ENCODE data around the gene ERBIN.

The ERBIN gene

DNA sequence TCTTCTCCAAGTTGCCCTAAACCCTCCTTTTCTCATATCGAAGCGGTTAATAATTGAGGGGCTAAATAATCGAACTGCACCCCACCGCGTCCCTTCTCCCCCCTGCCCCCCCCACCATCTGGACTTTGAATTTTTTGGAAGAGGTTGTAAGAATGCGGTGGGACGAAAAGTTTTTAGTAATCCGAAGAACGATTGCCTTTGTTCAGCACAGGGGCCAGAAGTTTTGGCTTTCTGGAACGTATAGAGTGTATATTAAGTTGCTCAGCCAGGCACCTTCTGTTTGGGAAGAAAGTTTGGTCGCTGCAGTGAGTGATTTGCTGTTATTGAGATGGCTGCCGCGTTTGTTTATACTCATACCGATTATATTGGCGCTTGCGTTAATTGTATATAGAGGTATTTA is 518 bp downstream of the ERBIN start:
- H3K9ac ChIP-seq (ENCODE audit: insufficient read length, low read depth), result peak overlapping the region; percentile 91
- peak overlapping the region; percentile 76 for H3K4me3 ChIP-seq (ENCODE audit: insufficient read length, low read depth)
- H3K9me3 ChIP-seq (ENCODE audit: insufficient read depth, low read length), result no peaks in the 10 kb centered on the region
- peaks cover 18% of the 10 kb centered on the region for H3K27me3 ChIP-seq (ENCODE audit: insufficient read depth, insufficient read length)
- no peak for TF ChIP-seq ZNF274 (IDR thresholded peaks at IDR 0.05; ENCODE audit: low read depth, low read length)
- no peak for TF ChIP-seq YY1 (IDR thresholded peaks at IDR 0.05; ENCODE audit: insufficient read depth, insufficient read length)
- TF ChIP-seq SUZ12 (IDR thresholded peaks at IDR 0.05; ENCODE audit: extremely low read depth, insufficient read depth, insufficient read length), result no peak
- H3K4me1 ChIP-seq (ENCODE audit: insufficient read depth, insufficient read length), result no peaks in the 10 kb centered on the region
- DNase-seq (ENCODE audit: low read depth, low spot score), result no peak
- peaks cover 10% of the 10 kb centered on the region for H3K36me3 ChIP-seq (ENCODE audit: insufficient read depth, insufficient read length, low read length)

DNA sequence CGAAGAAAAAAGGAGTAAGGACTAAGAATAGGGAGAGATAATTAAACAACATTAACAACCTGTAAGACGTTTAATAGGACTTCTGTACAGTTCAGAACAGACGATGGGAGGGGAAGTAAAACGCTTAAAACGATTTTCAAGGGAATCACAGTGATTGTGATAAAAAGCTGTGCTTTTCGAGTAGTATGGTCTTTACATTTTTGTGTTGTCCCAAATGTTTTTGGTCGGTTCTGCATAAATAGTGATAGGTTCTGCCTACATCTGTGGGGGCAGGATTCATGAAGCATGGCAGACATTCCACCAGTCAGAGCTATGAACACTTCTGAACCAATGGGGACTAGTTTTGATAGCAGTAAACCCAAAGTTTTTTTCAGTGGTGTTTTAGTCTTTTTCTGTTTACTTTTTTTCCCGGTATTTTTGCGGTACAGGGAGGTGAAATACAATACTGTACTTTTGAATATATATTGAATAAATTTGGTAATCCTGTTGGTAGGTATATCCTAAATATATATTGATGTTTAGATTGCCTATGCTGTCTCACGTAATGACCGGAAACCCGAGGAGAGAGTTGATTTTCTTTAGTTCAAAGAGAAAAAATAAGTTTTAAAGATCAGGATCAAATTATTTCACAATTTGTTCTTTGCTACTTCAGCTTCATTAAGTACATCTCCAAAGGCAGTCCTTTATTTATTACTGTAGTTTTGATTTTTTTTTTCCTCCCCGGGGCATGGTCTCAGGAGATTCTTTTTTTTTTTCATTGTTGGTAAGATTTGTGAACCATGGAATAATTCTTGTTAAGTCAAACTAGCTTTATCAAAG is 1.3 kb downstream of the ERBIN start:
- no peak for DNase-seq (ENCODE audit: low read depth, low spot score)
- H3K4me1 ChIP-seq (ENCODE audit: insufficient read depth, insufficient read length), result no peaks in the 10 kb centered on the region

DNA sequence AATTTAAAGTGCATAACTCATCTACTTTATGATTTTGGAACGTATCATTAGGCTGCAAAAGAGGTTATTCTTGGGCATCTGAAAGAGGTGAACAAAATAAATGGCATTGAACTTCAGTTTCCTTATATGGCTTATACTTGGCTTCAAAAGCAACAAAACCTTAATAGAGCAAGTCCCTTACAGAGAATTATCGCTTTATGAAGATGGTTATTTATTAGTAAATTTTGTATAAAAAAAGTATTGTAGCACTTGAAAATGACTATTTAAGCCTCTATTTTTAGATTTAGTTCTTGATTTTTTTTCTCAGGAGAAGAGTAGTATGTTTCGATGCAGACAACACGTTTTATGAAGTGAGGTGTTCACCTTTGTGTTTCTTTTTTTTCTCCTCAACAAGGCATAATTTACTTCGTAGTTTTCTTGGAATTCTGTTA is 2.0 kb downstream of the ERBIN start:
- no peak for DNase-seq (ENCODE audit: low read depth, low spot score)
- H3K9me3 ChIP-seq (ENCODE audit: insufficient read depth, low read length), result no peaks in the 10 kb centered on the region
- no peak overlapping the region for H3K9ac ChIP-seq (ENCODE audit: insufficient read length, low read depth)
- peaks cover 10% of the 10 kb centered on the region for H3K36me3 ChIP-seq (ENCODE audit: insufficient read depth, insufficient read length, low read length)
- TF ChIP-seq SUZ12 (IDR thresholded peaks at IDR 0.05; ENCODE audit: extremely low read depth, insufficient read depth, insufficient read length) (no peak), YY1 (IDR thresholded peaks at IDR 0.05; ENCODE audit: insufficient read depth, insufficient read length) (no peak), ZNF274 (IDR thresholded peaks at IDR 0.05; ENCODE audit: low read depth, low read length) (no peak)
- peak overlapping the region; percentile 76 for H3K4me3 ChIP-seq (ENCODE audit: insufficient read length, low read depth)
- peaks cover 15% of the 10 kb centered on the region for H3K27me3 ChIP-seq (ENCODE audit: insufficient read depth, insufficient read length)
- H3K4me1 ChIP-seq (ENCODE audit: insufficient read depth, insufficient read length), result no peaks in the 10 kb centered on the region

More for the DNA sequence above, 1.3 kb downstream of the ERBIN start:
- Histone ChIP-seq H3K27me3 (ENCODE audit: insufficient read depth, insufficient read length) (peaks cover 18% of the 10 kb centered on the region), H3K36me3 (ENCODE audit: insufficient read depth, insufficient read length, low read length) (peaks cover 10% of the 10 kb centered on the region), H3K9me3 (ENCODE audit: insufficient read depth, low read length) (no peaks in the 10 kb centered on the region), H3K4me3 (ENCODE audit: insufficient read length, low read depth) (peak overlapping the region; percentile 76), H3K9ac (ENCODE audit: insufficient read length, low read depth) (peak overlapping the region; percentile 69)
- no peak for TF ChIP-seq YY1 (IDR thresholded peaks at IDR 0.05; ENCODE audit: insufficient read depth, insufficient read length)
- no peak for TF ChIP-seq SUZ12 (IDR thresholded peaks at IDR 0.05; ENCODE audit: extremely low read depth, insufficient read depth, insufficient read length)

DNA sequence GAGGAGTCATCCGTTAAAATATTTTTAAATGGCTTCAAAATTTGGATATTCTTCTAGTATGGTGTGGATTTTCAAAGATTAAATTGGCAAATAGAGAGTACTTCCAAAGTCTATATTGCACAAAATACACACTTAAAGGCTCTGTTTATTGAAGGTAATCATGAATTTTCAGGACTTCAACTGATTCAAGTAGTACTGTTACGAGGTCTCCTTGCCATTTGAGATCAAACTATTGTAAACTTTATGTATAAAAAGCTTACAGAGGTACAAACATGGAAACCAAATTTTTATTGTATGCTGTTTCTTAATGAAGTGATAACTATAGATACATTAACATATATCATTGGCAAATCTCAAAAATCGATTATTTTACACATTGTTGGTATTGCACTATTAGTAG is 2.5 kb downstream of the ERBIN start:
- Histone ChIP-seq H3K9me3 (ENCODE audit: insufficient read depth, low read length) (no peaks in the 10 kb centered on the region), H3K27me3 (ENCODE audit: insufficient read depth, insufficient read length) (peaks cover 10% of the 10 kb centered on the region), H3K4me3 (ENCODE audit: insufficient read length, low read depth) (no peak overlapping the region), H3K36me3 (ENCODE audit: insufficient read depth, insufficient read length, low read length) (peaks cover 10% of the 10 kb centered on the region), H3K4me1 (ENCODE audit: insufficient read depth, insufficient read length) (no peaks in the 10 kb centered on the region), H3K9ac (ENCODE audit: insufficient read length, low read depth) (no peak overlapping the region)
- TF ChIP-seq SUZ12 (IDR thresholded peaks at IDR 0.05; ENCODE audit: extremely low read depth, insufficient read depth, insufficient read length) (no peak), ZNF274 (IDR thresholded peaks at IDR 0.05; ENCODE audit: low read depth, low read length) (no peak), YY1 (IDR thresholded peaks at IDR 0.05; ENCODE audit: insufficient read depth, insufficient read length) (no peak)
- DNase-seq (ENCODE audit: low read depth, low spot score), result no peak

DNA sequence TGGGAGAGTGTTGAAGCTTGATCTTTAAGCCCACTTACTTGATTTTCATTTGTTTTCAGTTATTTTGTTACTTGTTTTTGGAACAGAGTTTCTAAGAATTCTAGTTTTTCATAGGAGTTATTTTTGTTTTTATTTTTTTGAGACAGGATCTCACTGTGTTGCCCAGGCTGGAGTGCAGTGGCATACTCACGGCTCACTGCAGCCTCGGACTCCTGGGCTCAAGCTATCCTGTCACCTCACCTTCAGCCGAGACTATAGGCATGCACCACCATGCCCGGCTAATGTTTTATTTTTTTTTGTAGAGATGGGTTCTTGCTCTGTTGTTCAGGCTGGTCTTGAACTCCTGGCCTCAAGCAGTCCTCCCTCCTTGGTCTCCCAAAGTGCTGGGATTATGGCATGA is 6.3 kb downstream of the ERBIN start:
- Histone ChIP-seq H3K36me3 (ENCODE audit: insufficient read depth, insufficient read length, low read length) (peaks cover 10% of the 10 kb centered on the region), H3K9me3 (ENCODE audit: insufficient read depth, low read length) (0 out of 2 replicates have a peak, but pooled peaks cover 6% of the 10 kb centered on the region), H3K4me3 (ENCODE audit: insufficient read length, low read depth) (no peak overlapping the region), H3K4me1 (ENCODE audit: insufficient read depth, insufficient read length) (no peaks in the 10 kb centered on the region), H3K27me3 (ENCODE audit: insufficient read depth, insufficient read length) (no peaks in the 10 kb centered on the region), H3K9ac (ENCODE audit: insufficient read length, low read depth) (no peak overlapping the region)
- no peak for TF ChIP-seq YY1 (IDR thresholded peaks at IDR 0.05; ENCODE audit: insufficient read depth, insufficient read length)
- no peak for TF ChIP-seq SUZ12 (IDR thresholded peaks at IDR 0.05; ENCODE audit: extremely low read depth, insufficient read depth, insufficient read length)
- TF ChIP-seq ZNF274 (IDR thresholded peaks at IDR 0.05; ENCODE audit: low read depth, low read length), result no peak
- no peak for DNase-seq (ENCODE audit: low read depth, low spot score)

DNA sequence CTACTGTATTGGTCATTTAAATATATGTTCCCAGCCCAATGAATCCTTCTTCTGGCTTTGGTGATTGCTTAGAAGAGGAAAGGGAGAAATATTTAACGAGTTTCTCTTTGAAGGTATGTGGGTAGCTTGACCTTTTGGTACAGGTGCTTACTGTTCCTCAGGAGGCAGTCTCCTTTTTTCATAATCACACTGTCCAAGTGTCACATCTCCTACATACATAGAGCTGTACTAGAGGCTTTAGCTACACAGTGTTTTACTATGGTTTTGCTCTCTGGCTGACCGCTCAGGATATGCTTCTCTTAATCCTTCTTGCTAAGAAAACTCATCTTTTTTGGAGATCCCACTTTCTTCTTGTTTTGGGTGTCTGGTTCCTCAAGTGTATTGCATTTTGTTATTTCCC is 6.9 kb downstream of the ERBIN start:
- H3K9ac ChIP-seq (ENCODE audit: insufficient read length, low read depth), result no peak overlapping the region
- H3K36me3 ChIP-seq (ENCODE audit: insufficient read depth, insufficient read length, low read length), result peaks cover 10% of the 10 kb centered on the region
- TF ChIP-seq YY1 (IDR thresholded peaks at IDR 0.05; ENCODE audit: insufficient read depth, insufficient read length) (no peak), ZNF274 (IDR thresholded peaks at IDR 0.05; ENCODE audit: low read depth, low read length) (no peak), SUZ12 (IDR thresholded peaks at IDR 0.05; ENCODE audit: extremely low read depth, insufficient read depth, insufficient read length) (no peak)
- H3K9me3 ChIP-seq (ENCODE audit: insufficient read depth, low read length), result peaks cover 10% of the 10 kb centered on the region; the same call in 1 of the 2 replicates
- H3K4me1 ChIP-seq (ENCODE audit: insufficient read depth, insufficient read length), result no peaks in the 10 kb centered on the region
- no peak overlapping the region for H3K4me3 ChIP-seq (ENCODE audit: insufficient read length, low read depth)
- H3K27me3 ChIP-seq (ENCODE audit: insufficient read depth, insufficient read length), result no peaks in the 10 kb centered on the region
- no peak for DNase-seq (ENCODE audit: low read depth, low spot score)

DNA sequence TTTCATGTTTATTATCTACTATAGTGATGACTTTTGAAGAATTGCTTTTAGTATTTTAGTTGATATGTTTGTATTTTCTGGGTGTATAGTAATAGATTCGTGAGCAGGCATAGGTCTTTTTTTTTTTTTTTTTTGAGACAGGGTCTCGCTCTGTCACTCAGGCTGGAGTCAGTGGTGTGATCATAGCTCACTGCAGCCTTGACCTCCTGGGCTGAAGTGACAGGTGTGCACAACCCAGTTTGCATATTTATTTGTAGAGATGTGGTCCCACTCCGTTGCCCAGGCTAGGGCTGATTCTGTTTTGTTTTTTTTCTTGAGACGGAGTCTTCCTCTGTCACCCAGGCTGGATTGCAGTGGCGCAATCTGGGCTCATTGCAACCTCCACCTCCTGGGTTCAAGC is 11.9 kb downstream of the ERBIN start:
- Histone ChIP-seq H3K36me3 (ENCODE audit: insufficient read depth, insufficient read length, low read length) (no peaks in the 10 kb centered on the region), H3K4me3 (ENCODE audit: insufficient read length, low read depth) (no peak overlapping the region), H3K9ac (ENCODE audit: insufficient read length, low read depth) (no peak overlapping the region), H3K27me3 (ENCODE audit: insufficient read depth, insufficient read length) (no peaks in the 10 kb centered on the region), H3K4me1 (ENCODE audit: insufficient read depth, insufficient read length) (no peaks in the 10 kb centered on the region), H3K9me3 (ENCODE audit: insufficient read depth, low read length) (peaks cover 21% of the 10 kb centered on the region)
- TF ChIP-seq YY1 (IDR thresholded peaks at IDR 0.05; ENCODE audit: insufficient read depth, insufficient read length), result no peak
- TF ChIP-seq ZNF274 (IDR thresholded peaks at IDR 0.05; ENCODE audit: low read depth, low read length), result no peak
- no peak for TF ChIP-seq SUZ12 (IDR thresholded peaks at IDR 0.05; ENCODE audit: extremely low read depth, insufficient read depth, insufficient read length)
- no peak for DNase-seq (ENCODE audit: low read depth, low spot score)

All from NT2/D1 (cell line).